Amygdala (tissue), 56 donors: ENCODE data around the gene ACAT2.
"Not testable (repeated sequence)": the region's sequence is repeated elsewhere in the genome, so short reads cannot be mapped to it uniquely, and the experiment has no call there.

Experiments used
- DNase-seq, 56 donors: peaks; one replicate each; lab custom pipeline; 2025; lab: John Stamatoyannopoulos, UW

ACAT2 gene

DNA sequence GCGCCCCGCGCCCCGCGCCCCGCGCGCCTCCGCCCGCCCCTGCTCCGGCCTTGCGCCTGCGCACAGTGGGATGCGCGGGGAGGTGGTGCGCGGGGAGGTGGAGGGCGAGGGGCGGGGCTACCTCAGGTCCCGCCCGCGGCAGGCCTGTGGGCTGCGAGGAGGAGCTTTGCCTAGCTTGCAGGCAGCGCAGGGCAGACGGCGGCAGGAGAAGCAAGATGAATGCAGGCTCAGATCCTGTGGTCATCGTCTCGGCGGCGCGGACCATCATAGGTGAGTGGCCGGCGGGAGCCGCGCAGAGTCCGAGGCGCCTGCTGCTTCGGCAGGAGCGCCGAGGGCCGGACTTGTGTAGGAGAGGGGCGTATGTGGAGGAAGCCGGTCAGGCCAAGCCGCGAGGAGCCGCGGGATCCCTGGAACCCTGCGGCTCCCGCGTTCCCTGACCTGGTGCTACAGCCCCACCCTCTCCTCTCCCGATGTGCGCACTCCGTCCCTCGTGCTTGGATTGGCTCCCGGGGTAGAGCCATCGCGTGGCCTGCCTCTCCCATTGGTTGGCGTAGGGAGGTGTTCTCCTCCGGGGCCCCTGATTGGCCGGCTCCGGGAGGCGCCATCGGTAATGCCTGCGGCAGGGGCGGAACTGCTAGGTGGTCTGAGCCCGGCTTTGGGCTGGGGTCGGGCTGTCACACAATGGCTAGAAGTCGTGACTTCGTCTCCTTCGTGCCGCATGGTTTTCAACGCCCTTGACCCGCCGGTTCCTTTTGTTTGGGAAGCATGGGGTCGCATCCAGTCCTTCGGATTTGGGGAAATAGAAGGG, at the start of gene ACAT2:
ACAT2 (plus strand) TSS at position 173 of the 808 bp plus-strand sequence; CDS start at position 216, 43 bp downstream.
- DNase-seq = peak; percentile 82 to 99 (median 94)

DNA sequence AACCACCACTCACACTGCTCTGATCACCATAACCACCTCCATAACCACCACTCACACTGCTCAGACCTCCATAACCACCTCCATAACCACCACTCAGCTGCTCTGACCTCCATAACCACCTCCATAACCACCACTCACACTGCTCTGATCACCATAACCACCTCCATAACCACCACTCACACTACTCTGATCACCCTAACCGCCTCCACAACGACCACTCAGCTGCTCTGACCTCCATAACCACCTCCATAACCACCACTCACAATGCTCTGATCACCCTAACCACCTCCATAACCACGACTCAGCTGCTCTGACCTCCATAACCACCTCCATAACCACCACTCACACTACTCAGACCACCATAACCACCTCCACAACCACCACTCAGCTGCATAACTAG, 49.5 kb upstream of the ACAT2 start:
- DNase-seq = not testable (repeated sequence)

GRCh38 chr6:159713984-159714383, 47.9 kb upstream of the ACAT2 start:
- no peak for DNase-seq

DNA sequence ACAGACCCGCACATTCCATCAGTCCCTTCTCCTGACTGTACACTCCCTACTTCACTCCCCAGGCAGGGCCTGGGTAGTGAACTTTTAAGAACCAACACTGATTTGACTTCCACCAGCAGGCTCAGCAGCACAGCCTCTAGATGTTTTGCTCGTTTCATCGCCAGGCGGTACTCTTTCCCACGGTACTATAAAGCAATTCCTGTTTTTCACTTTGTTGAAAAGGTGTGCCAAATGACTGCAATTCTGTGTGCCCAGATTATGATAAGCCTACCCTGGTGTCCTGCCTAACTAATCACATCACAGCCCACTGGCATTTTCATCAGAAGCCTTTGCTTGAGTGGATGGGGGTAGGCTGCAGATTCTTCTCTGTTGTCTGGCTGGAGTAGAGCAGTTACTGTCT, 47.4 kb upstream of the ACAT2 start:
- DNase-seq = no peak

- DNase-seq = no peak
These were observed 46.7 kb upstream of the ACAT2 start for GRCh38 chr6:159715166-159715565.

DNA sequence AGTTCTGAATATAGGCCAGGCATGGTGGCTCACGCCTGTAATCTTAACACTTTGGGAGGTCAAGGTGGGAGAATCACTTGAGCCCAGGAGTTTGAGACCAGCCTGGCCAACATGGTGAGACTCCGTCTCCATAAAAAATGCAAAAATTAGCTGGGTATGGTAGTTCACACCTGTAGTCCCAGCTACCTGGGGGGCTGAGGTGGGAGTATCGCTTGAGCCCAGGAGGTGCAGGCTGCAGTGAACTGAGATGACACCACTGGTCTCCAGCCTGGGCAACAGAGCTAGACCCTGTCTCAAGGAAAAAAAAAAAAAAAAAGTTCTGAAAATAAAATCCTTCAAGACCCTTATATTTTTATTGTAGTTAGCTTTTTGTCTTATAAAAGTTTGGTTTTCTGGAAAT, 46.2 kb upstream of the ACAT2 start:
- no peak for DNase-seq

- peak in 8 of 56 donors; percentile 5 to 50 (median 13) for DNase-seq
These were observed 45.4 kb upstream of the ACAT2 start for GRCh38 chr6:159716247-159717096.

GRCh38 chr6:159718634-159719033, 43.2 kb upstream of the ACAT2 start:
- DNase-seq = no peak

- no peak for DNase-seq
These were observed 42.6 kb upstream of the ACAT2 start for GRCh38 chr6:159719287-159719686.

- no peak for DNase-seq
These were observed 41.1 kb upstream of the ACAT2 start for GRCh38 chr6:159720708-159721107.

DNA sequence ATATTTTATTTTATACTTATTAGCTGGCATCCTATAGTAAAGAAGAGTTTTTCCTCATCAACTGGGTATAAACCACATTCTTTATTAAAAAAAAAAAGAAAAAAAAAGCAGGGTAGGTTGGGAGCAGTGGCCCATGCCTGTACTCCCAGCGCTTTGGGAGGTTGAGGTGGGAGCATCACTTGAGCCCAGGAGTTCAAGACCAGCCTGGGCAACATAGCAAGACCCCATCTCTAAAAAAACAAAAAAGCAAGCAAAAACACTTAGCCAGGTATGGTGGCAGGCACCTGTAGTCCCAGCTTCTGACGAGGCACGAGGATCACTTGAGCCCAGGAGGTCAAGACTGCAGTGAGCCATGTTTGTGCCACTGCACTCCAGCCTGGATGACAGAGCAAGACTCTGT, 39.9 kb upstream of the ACAT2 start:
- not testable (repeated sequence) for DNase-seq

- no peak for DNase-seq
These were observed 39.2 kb upstream of the ACAT2 start for GRCh38 chr6:159722655-159723054.

DNA sequence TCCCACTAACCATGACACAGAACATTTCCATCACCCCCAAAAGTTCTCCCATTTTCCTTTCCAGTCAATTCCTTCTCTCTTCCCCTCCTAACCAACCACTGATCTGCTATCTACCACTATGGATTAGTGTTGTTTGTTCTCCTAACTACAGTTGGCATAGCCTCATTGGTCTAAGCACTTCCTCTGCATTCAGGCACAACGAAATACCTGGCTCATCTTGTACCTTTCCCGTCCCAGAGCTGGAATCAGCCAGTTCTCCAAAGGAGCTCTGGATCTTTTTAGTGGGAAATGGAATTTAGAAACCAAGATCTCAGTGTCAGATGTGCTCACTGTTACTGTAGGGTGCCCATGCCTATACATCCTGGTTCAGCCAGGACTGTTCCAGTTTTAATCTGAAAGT, 38.6 kb upstream of the ACAT2 start:
- DNase-seq = no peak

- no peak for DNase-seq
These were observed 37.1 kb upstream of the ACAT2 start for GRCh38 chr6:159724778-159725177.

GRCh38 chr6:159725208-159725607, 36.6 kb upstream of the ACAT2 start:
- DNase-seq = not testable (repeated sequence)

DNA sequence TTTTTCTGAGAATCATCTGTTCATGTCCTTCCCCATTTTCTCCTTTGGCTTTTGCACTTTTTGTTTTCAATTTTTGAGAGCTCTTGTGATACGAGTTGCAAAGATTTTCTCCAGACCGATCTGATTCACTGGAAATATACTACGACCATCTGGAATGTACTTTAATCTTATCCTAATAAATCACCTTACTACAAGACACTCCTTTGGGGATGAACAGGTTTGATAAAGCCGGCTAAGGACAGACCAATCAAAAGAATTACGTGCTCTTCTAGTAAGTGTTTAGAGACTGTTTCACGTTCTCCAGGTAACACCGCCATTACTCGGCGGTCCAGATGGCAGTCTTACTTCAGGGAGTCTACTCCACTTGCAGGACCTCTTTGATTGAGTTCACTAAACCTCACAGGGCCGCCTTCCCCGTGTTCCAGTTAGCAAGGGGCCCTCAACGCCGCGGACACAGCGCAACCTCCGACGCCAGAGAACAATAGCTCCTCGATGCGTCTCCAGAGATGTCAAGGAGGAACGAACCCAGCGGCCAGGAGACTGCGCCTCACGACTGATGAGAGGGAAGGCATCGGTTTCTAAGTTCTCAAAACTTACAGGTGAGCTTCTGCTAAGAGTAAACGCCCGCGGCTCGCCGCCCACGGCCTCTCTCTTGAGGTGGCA, 35.5 kb upstream of the ACAT2 start:
- DNase-seq = peak in 4 of 56 donors; percentile 36 to 64 (median 55)

DNA sequence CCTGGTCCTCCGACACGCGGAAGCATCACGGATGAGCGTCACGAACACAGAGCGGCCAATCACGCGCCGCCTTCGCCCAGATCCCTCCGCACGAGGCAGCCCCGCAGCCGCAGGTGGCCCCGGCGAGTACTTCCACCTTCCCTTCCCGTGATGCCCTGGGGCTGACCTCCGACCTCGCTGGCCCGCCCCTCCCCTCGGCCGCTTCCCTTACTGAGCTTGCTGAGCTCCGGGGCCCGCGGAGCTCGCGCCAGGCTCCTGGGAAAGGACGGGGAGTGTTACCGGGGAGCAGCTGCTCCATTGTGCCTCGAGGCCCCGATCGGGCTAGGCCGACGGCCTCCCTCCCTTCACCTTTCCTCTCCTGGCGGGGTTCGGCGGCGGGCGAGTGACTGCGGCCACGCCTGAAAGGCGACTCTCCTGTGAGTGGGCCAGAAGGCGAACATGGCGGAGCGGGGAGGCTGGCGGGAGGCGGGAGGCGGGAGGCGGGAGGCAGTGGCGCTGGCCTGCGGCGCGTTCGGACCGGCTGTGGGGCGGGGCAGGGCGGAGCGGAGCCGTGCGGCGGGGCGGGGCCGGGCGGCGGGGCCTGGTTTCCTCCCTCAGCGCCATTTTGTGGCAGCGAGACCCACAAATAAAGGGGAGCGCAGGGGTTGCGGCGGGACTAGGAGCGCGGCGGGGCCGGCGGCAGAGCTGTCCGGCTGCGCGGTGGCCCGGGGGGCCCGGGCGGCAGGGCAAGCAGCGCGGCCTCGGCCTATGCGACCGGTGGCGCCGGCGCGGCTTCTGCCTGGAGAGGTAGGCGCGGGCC, 34.7 kb upstream of the ACAT2 start, which contains the start of gene WTAP:
WTAP (plus strand) TSS at position 589 of the 799 bp plus-strand sequence. CDS start 8,760 bp downstream, outside the sequence.
- peak; percentile 63 to 97 (median 91) for DNase-seq

DNA sequence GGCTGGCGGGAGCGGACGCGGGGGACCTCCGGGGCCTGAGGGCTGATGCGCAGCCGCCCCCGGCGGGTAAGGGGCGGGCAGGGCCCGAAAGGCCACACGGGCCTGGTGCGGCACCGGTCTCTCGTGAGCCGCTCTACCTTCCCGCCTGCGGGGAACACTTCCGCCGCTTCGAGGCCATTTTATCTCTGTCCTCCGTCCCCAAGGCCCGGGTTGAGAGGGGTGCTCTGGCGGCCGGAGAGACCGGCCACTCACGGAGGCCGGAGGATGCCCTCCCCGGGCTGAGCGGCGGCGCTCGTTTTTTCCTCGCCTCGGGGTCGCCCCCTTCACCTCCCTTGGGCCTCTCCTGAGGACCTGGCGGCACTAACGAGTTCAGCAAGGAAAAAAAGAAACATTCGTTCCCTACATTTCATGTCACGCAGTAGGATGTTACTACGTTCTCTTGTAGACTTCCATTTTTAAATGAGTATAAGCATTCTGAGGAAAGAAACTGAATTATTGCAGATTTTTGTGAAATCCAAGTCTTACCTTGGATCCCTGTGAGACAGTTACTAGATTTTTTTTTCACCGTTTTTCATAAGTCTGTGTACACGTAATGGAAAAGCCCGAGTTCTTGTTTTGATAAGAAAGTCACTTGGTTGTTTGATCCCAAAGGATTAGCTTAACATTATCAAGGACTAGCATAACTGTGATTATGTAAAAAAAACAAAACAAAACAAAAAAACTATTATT, 34.0 kb upstream of the ACAT2 start:
- peak in 11 of 56 donors; percentile 42 to 67 (median 60) for DNase-seq

DNA sequence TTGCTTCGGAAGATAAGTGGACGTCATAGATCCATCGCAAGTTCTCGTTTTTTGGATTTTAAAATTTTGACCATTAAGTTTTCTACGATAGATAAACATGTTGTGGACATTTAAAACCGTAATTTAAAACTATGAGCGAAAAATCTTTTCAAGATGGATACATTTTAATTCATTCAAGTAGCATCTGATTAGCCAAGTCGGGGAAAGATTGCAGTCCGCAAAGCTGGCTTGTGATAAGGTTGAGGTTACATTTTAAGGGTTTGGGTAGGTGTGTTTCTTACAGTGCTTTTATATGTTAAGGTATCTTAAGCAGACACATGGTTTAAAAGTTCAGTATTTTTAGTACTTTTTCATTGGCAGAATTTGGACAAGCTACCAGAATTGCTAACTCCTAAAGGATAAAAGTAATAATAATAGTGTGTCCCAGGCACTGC, 33.3 kb upstream of the ACAT2 start:
- no peak for DNase-seq
